Uterus (tissue), 2 donors: Measurements from ENCODE around the gene AUP1.

Experiments used
- CTCF ChIP-seq, 4 experiments: fragments of 200-600 bp in 2 of 4; fragments of 450-650 bp in 2 of 4; sonication (generic) in 2 of 4; IDR thresholded peaks; one replicate each; pipeline ENCODE4 v1.5.1; 2016 to 2019; ENCODE audit warnings: antibody characterized with exemption in 4 of 4, mild to moderate bottlenecking in 2 of 4, moderate library complexity in 1 of 4
- POLR2A ChIP-seq, 2 donors: fragments of 450-650 bp; IDR thresholded peaks; one replicate each; pipeline ENCODE4 v1.6.1; 2016; ENCODE audit warnings: antibody characterized with exemption in 2 of 2, mild to moderate bottlenecking in 1 of 2, moderate library complexity in 1 of 2

DNA sequence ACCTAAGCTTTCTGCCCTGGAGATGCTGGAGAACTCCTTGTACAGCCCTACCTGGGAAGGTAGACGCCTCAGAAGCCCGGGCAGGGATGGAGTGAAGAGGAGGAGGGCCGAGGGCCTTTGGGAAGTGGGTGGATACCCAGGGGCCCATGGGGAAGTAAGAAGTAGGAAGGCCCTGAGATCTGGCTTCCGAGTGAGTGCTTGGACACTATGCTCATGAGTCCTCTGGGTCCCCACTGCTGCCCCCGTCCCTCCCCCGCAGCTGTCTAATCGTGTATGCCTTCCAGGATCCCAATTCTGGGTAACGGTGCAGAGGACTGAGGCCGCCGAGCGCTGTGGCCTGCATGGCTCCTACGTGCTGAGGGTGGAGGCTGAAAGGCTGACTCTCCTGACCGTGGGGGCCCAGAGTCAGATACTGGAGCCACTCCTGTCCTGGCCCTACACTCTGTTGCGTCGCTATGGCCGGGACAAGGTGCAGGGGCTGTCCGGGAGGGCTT lies 26.2 kb upstream of the AUP1 start:
- TF ChIP-seq CTCF (IDR thresholded peaks at IDR 0.05), result no peak
- TF ChIP-seq POLR2A (IDR thresholded peaks at IDR 0.05), result no peak
